ENCODE data around the gene DPP7.

Gene DPP7

DNA sequence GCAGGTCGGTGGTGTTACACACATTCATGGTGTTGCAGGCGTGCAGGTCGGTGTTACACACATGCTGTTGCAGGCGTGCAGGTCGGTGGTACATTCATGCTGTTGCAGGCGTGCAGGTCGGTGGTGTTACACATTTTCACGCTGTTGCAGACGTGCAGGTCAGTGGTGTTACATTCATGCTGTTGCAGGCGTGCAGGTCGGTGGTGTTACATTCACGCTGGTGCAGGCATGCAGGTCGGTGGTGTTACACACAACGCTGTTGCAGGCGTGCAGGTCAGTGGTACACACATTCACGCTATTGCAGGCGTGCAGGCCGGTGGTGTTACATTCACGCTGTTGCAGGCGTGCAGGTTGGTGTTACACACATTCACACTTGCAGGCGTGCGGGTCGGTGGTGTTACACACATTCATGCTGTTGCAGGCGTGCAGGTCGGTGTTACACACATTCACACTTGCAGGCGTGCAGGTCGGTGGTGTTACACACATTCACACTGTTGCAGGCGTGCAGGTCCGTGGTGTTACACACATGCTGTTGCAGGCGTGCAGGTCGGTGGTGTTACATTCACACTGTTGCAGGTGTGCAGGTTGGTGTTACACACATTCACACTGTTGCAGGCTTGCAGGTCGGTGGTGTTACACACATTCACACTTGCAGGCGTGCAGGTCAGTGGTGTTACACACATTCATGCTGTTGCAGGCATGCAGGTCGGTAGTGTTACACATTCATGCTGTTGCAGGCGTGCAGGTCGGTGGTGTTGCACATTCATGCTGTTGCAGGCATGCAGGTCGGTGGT lies 11.1 kb downstream of the DPP7 start:
- no peak overlapping the region for H3K4me3 ChIP-seq (ENCODE audit: low read length)
- no peak for DNase-seq (ENCODE audit: low read depth, low spot score)

- H3K4me3 ChIP-seq (ENCODE audit: low read length), result no peak overlapping the region
- DNase-seq (ENCODE audit: low read depth, low spot score), result no peak
These were observed 15.3 kb downstream of the DPP7 start for GRCh38 chr9:137099231-137099630.

- no peak for DNase-seq (ENCODE audit: low read depth, low spot score)
- H3K4me3 ChIP-seq (ENCODE audit: low read length), result no peak overlapping the region
These were observed 16.6 kb downstream of the DPP7 start for GRCh38 chr9:137097761-137098462.

- no peak for DNase-seq (ENCODE audit: low read depth, low spot score)
These were observed 17.6 kb downstream of the DPP7 start for GRCh38 chr9:137096785-137097546.

GRCh38 chr9:137095664-137096517 lies 18.6 kb downstream of the DPP7 start:
- H3K4me3 ChIP-seq (ENCODE audit: low read length), result peak overlapping the region; percentile 51
- peak; percentile 91 for DNase-seq (ENCODE audit: low read depth, low spot score)

More at GRCh38 chr9:137096785-137097546, 17.6 kb downstream of the DPP7 start:
- no peak overlapping the region for H3K4me3 ChIP-seq (ENCODE audit: low read length)

DNA sequence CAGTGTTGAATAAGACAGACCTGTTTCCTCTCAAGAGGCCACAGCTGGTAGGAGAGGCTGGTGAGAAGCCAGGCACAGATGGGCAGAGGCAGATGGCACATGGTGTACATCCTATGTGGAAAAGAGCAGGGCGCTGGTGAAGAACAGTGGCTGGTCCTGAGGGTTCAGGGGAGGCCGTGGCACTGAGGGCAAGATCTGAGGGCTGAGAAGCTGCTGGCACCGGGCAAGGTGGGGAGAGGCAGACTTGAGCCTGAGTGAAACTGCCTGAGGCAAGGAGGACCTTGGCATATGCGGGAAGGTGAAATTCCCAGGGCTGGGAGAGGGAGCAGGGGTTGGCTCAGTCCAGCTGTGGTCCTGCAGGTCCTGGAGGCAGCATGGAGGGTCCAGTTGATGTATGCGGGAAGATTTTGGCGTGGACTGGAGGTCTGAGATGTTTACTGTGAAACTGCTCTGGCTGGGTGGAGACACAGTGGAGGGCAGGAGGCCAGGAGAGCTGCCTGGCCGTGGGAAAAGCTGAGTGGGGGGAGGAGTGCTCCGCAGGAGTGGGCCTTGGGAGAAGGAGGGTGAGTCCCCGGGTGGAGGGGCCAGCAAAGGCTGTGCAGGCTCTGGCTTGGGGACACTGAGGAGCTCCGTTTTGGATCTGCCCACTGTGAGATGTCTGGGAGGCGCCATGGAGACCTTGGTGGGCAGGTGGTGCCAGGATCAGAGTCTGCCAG lies 25.1 kb downstream of the DPP7 start:
- H3K4me3 ChIP-seq (ENCODE audit: low read length), result no peak overlapping the region
- no peak for DNase-seq (ENCODE audit: low read depth, low spot score)

DNA sequence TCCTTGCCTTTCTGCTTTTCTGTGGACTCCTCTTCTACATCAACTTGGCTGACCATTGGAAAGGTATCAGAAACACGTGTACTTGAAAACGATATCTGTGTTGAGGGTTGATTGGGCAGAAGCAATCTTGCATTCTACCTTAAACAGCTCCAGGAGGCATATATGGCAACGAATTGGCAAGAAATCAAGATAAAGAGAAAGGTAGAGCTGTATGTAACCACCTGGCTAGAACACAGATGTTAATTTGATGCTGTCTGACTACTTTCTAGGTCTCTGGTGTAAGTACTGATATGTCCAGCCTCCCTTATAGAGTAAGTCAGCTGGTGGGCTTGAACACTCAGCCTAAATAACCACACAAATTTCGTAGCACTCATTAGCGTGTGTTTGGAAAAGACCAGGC lies 26.4 kb downstream of the DPP7 start:
- no peak overlapping the region for H3K4me3 ChIP-seq (ENCODE audit: low read length)
- no peak for DNase-seq (ENCODE audit: low read depth, low spot score)

- no peak for DNase-seq (ENCODE audit: low read depth, low spot score)
- H3K4me3 ChIP-seq (ENCODE audit: low read length), result peak overlapping the region; percentile 72
These were observed 27.1 kb downstream of the DPP7 start for GRCh38 chr9:137087409-137087925.

- peak; percentile 98 for DNase-seq (ENCODE audit: low read depth, low spot score)
- H3K4me3 ChIP-seq (ENCODE audit: low read length), result peak within 1 kb of the TSS; percentile 72
These were observed 27.8 kb downstream of the DPP7 start, which contains the start of gene MAN1B1 for GRCh38 chr9:137086531-137087408. Gene MAN1B1, plus strand, starts transcription at chr9:137086985. Its CDS starts 15 bp downstream, at chr9:137087000.

GRCh38 chr9:137085920-137086530 lies 28.5 kb downstream of the DPP7 start:
- no peak for DNase-seq (ENCODE audit: low read depth, low spot score)
- peak overlapping the region; percentile 72 for H3K4me3 ChIP-seq (ENCODE audit: low read length)

GRCh38 chr9:137084526-137084925 lies 30.0 kb downstream of the DPP7 start:
- no peak for DNase-seq (ENCODE audit: low read depth, low spot score)
- no peak overlapping the region for H3K4me3 ChIP-seq (ENCODE audit: low read length)

DNA sequence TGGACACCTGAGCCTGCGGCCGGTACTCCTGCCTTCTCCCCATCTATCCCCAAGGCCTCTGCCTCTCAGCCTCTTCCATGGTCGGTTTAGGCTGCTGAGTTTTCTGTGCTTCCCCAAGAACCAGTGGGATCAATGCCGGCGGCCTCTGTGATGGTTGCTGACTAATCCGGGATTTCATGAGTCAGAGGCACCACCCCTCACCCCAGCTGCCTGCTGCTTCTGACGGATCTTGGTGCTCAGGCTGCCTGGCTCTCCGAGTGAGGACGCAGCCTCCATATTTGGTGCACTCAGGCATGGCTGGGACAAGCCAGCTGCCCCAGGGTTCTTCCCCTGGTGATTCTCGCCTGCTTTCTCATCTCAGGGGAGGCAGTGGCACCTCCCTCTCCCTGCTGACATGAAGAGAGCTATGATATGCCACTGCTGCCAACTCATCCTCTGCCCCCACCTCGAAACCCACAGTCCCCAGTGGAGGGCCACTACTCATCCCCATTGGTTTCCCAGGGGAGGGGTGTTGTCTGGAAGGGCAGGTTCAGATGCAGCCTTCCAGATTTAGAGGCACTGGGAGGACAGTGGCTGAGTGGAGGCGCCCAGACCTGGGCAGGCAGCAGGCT lies 31.0 kb downstream of the DPP7 start:
- no peak overlapping the region for H3K4me3 ChIP-seq (ENCODE audit: low read length)
- DNase-seq (ENCODE audit: low read depth, low spot score), result no peak

- no peak overlapping the region for H3K4me3 ChIP-seq (ENCODE audit: low read length)
- no peak for DNase-seq (ENCODE audit: low read depth, low spot score)
These were observed 31.6 kb downstream of the DPP7 start for GRCh38 chr9:137082925-137083290.

GRCh38 chr9:137082222-137082924 lies 32.2 kb downstream of the DPP7 start:
- no peak for DNase-seq (ENCODE audit: low read depth, low spot score)
- no peak overlapping the region for H3K4me3 ChIP-seq (ENCODE audit: low read length)

DNA sequence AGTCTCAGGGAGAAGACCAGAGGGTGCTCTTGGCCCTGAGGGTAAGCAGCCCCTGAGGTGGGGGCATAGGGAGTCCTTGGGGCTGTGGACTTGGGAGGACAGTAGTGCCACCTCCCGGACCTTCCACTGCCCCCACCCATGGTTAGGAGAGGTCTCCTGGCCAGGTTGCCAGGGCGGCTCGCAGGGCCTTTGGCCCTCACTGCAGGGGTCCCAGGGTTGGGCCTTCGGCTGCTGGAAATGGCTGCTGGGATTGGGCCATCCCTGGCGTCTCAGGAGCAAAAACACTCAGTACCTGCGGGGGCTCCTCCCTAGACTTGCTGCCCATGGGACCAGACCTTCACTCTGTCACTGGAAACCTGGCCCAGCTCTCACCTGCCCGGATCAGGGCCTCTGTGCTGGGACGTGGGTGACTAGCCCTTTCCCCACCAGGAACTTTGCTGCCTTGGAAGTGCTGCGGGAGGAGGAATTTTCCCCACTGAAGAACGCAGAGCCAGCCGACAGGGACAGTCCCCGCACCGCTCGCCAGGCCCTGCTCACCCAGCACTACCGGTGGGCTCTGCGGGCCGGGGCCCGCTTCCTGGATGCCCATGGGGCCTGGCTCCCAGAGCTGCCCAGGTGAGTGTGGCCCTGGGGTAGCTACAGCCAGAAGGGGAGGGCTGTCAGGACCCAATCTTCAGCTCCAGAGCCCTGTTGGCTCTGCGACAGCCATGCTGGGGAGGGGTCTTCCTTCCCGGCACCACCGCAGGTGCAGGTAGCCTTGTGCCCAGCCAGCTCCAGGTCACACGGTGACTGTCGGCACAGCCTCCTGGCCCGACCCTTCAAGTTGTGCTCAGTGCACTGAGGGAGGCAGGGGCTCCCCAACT lies 34.0 kb downstream of the DPP7 start:
- H3K4me3 ChIP-seq (ENCODE audit: low read length), result no peak overlapping the region
- DNase-seq (ENCODE audit: low read depth, low spot score), result no peak

Data from Jurkat, Clone E6-1 (cell line).